HG02852 (cell line): ENCODE measurements around the gene ATP10A.
"Not testable (repeated sequence)": the region's sequence is repeated elsewhere in the genome, so short reads cannot be mapped to it uniquely, and the experiment has no call there.

Source experiments
- ATAC-seq: cut with Tn5 transposase; IDR thresholded peaks from one replicate; pipeline ENCODE4 v1.9.1; 2021; ENCODE audit warnings: mild to moderate bottlenecking, moderate library complexity; ENCODE audit not compliant: unreplicated experiment

ATP10A gene

GRCh38 chr15:25860885-25861866 is 2.0 kb downstream of the ATP10A start:
- ATAC-seq, result no peak

- ATAC-seq, result no peak
Measured at GRCh38 chr15:25859838-25860645, 3.1 kb downstream of the ATP10A start.

- no peak for ATAC-seq
Measured at GRCh38 chr15:25858952-25859760, 4.0 kb downstream of the ATP10A start.

GRCh38 chr15:25856059-25856458 is 7.1 kb downstream of the ATP10A start:
- not testable (repeated sequence) for ATAC-seq

- ATAC-seq, result no peak
Measured at GRCh38 chr15:25852661-25853524, 10.2 kb downstream of the ATP10A start.

GRCh38 chr15:25852027-25852426 is 11.1 kb downstream of the ATP10A start:
- no peak for ATAC-seq

GRCh38 chr15:25850154-25851111 is 12.7 kb downstream of the ATP10A start:
- peak; percentile 71 for ATAC-seq

GRCh38 chr15:25849157-25849921 is 13.8 kb downstream of the ATP10A start:
- no peak for ATAC-seq

GRCh38 chr15:25848784-25849156 is 14.4 kb downstream of the ATP10A start:
- no peak for ATAC-seq

- ATAC-seq, result no peak
Measured at GRCh38 chr15:25848325-25848724, 14.8 kb downstream of the ATP10A start.

GRCh38 chr15:25847051-25847450 is 16.1 kb downstream of the ATP10A start:
- no peak for ATAC-seq

- ATAC-seq, result no peak
Measured at GRCh38 chr15:25846377-25846776, 16.8 kb downstream of the ATP10A start.

GRCh38 chr15:25844981-25845680 is 18.0 kb downstream of the ATP10A start:
- ATAC-seq, result no peak

GRCh38 chr15:25844542-25844941 is 18.6 kb downstream of the ATP10A start:
- no peak for ATAC-seq

GRCh38 chr15:25844076-25844475 is 19.1 kb downstream of the ATP10A start:
- no peak for ATAC-seq

GRCh38 chr15:25839638-25840156 is 23.4 kb downstream of the ATP10A start:
- no peak for ATAC-seq

- no peak for ATAC-seq
Measured at GRCh38 chr15:25838871-25839195, 24.3 kb downstream of the ATP10A start.
